ENCODE results near the gene SNRPD2.

DNA sequence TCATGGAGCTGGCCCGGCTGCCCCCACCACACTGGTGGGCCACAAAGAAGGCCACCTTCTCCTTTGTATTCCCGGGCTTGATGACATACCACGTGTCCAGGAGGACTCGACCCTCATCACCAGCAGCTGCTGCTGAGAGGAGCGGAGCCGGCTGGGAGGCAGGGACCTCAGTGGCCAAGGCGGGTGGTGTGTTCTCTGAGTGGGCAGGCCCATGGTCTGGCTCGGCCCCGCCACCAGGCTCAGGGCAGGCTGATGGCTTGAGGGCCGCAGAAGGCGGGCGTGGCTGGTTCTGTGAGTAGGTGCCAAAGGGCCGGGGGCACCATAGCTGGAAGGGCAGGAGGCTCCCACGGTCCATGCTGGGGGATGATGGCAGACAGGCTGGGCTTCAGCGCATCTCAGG is 21.4 kb upstream of the SNRPD2 start:
- TF ChIP-seq, protein P1, sequence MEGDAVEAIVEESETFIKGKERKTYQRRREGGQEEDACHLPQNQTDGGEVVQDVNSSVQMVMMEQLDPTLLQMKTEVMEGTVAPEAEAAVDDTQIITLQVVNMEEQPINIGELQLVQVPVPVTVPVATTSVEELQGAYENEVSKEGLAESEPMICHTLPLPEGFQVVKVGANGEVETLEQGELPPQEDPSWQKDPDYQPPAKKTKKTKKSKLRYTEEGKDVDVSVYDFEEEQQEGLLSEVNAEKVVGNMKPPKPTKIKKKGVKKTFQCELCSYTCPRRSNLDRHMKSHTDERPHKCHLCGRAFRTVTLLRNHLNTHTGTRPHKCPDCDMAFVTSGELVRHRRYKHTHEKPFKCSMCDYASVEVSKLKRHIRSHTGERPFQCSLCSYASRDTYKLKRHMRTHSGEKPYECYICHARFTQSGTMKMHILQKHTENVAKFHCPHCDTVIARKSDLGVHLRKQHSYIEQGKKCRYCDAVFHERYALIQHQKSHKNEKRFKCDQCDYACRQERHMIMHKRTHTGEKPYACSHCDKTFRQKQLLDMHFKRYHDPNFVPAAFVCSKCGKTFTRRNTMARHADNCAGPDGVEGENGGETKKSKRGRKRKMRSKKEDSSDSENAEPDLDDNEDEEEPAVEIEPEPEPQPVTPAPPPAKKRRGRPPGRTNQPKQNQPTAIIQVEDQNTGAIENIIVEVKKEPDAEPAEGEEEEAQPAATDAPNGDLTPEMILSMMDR (IDR thresholded peaks at IDR 0.05): no peak
- TF ChIP-seq POLR2A (IDR thresholded peaks at IDR 0.05): no peak
